Hematopoietic multipotent progenitor cell treated with erythropoietin and hydrocortisone succinate and interleukin-3 and kit ligand, for 17 days (in vitro differentiated cells): ENCODE measurements around the gene CAPN5.

Source experiments
- DNase-seq: peaks from one replicate; pipeline ENCODE4 v3.0.0-alpha.2; 2015; ENCODE audit warnings: low spot score

CAPN5 gene

DNA sequence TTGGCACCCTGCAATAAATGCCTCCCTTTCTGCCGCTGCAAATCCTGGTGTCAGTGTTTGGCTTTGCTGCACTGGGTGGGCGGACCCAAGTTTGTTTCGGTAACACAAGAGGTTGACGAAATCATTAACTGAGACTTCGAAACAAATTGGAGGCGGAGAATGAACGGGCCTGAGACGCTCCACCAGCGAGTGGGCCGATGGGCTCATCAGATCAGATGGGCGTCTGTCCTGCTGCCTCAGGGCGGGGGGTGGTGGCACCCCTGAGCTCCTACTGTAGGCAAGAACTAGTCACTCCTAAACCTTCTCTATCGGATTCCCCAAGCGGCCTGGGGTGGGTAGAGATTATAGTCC, 918 bp upstream of the CAPN5 start:
- DNase-seq, result peak; percentile 58

DNA sequence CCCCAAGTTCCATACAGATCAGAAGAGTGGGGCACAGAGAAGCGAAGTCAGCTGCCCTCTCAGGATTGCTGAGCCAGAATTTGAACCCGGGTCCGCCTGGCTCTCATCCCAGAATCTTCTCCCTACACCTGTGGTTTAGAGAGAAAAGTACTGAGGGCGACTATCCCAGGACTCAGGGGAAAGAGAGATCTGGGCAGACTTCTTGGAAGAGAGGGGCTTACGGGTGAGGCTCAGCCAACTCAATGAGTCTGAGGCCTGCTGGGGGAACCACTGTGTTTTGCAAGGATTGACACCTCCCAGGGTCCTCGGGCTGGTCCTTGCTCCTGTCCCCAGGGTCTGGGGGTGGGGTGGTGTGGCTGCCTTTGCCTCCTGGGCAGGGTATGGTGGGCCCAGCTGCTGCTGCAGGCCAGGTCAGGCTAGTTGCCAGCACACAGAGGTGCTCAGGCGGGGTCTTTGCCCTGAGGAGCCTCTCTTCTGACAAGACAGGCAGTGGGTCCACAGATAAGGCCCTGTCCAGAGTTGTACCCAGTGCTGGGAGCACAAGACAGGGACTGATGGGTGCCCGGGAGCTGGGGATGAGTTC, 1.2 kb downstream of the CAPN5 start:
- DNase-seq, result no peak

DNA sequence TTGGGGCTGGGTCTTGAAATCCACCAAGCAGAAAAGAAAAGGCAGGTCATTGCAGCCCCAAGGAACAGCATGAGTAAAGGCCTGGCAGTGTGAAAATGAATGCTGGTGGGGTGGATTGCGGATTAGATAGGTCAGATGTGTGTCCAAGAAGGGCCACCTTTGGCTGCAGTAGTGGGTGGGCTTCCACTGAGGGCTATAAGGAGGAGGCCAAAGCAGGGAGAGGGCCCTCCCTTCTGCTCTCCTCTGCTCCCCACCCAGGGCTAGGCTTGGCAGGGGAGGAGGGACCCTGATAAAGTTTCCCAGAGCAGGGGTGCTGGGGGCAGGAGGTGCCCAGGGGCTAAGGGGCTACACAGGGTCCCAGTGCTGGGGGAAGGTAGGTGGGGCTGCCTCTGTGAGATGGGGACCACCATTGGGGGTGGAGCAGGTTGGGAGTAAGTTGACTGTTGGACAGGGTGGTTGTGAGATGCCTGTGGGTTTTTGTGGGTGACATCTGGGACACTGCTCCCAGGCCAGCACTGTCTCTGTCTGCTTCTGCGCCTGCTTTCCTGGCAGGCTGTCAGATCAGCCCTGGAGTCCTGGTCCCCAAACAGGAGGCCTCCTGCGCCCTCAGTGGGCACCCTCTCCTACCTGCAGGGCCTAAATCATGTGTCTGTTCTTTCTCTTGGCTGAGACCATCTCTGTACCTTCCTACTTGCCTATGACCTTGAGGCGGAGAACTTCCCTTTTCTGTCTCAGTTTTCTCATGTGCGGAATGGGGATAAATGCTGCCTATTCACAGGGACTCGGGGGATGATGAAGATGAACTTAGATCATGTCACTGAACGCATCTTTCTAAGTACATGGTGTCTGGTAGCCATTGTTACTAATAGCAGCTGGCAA, 1.9 kb downstream of the CAPN5 start:
- DNase-seq, result no peak

DNA sequence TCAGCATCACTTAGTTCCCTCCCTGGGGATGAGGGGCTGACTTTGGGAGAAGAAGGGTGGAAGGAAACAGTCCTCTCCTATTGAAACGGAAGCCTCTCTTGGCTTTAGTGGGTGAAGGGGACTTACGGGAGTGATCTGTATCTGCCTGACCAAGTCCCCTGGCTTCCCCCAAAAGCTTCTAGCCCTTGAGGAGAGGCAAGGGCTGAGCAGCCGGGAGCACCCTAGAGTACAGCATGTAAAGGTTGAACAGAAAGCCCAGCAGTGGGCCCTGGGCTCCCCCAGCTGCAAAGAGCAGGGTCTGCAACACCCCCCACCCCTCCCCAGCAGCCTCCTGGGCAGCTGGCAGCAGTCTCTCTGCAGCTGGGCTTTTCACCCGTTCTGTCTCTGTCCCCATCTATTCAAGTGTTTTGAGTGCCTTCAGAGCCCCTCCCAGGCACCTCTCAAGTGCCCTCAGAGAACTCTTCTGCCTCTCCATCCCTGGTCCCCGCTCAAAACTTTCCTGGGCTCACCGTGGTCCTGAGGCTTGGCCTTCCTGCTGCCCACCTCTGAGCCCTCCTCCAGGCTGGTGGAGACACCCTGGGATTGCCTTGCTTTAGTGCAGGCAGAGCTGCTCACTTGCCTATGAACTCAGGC, 2.7 kb downstream of the CAPN5 start:
- no peak for DNase-seq

DNA sequence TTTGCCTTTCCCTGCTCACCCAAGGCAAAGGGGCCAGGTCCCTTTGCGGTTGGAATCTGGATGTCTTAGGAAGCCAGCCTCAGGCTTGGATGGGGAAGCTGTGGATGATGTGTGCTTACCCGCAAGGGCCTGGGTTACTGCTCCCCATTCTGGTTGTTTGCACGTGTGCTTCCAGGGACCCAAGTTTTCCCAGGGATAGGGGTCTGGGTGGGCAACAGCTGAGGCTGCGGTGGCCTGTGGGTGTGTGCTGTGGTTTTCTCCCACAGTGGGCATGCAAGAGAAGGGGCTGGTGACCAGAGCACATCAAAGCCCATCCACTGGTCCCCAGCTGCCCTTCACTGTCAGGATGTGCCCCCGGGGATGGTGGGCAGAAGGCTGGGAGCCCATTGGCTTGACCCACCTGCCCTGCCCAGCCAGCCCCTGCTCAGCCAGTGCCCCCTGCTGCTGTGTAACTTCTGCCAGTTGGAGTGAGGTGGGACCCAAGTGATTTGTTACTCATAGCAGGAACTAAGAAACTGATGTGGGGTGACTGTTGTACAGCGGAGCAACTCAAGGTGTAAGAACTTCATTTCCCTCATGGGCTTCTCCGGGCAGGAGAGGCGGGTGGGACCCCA, 3.3 kb downstream of the CAPN5 start:
- DNase-seq, result no peak

DNA sequence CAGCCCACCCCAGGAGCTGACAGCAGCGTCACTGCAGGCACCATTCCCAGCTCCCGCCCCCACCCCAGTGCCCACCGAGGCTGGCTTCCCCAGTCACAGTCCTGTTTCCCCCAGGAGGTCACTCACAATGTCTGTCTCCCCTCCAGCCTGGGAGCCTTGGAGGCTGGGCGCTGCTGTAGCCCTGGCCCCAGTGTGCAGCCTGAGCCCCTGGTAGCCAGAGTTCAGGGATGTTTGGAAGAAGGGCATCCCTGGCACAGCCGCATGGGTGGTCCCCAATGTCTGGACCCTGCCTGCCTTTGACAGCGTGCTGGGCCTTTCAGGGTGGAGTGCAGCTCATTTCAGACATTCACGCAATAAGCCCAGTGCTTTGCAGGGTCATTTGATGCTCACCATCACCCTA, 4.3 kb downstream of the CAPN5 start:
- no peak for DNase-seq

DNA sequence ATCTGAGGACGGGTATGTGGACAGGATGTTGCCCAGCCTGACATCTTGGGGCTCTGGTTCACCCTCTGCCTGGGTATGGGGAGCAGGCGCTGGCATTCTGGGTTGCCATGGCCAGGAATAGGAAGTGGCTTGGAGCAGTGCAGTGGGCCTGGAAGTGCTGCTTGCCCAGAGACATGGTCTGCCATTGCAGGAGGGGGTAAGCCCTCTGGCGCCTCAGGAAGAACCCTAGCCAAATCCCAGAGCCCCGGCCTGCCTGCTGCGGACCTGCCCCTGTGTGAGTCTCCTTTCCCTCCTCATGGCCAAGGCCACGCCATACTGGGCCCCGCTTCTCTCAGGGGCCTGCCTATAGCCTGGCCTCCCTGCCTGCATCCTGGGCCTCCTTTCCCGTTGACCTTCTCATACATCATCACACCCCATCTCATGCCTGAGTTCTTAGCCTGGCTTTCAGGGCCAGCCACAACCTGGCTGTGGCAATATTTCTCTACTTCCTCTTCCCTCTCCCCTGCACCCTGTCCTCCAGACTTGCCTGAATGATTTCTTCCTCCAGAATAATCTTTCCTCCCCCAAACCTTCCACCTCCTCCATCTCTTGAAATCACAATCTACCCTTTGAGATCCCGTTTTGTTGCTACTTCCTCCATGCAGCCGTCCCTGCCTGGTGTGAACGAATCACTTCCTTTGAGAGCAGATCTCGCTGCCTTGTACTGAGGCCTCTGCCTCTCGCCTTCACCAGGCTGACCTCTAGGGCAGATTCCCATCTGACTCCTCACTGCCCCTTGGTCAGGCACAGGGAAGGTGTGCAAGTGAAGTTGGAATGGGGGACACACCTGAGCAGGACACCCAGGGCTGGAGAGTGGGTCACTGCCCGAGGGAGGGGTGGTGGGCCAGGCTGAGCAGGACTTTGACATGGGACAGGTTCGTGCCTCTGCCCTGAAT, 5.2 kb downstream of the CAPN5 start:
- DNase-seq, result no peak

DNA sequence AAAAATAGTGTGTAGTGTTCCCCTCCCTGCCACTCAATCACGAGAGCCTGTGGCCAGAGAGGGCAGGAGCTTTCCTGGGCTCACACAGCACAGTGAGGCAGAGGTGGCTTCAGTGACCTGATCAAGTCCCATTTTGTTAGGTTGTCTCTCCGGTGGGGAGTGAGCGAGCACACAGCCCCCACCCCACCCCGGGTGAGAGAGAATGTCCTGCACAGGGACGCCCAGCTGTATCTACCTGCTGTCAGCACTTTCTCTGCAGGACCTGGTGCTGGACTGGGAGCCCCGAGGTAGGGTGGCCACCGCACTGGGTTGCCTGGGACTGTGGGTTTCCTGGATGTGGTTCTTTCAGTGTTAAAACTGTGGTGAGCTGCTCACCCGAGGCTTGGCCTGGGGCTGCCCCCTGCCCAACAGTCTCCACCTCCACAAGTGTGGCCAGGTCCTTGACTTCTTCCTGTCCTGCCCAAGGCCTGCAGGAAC, 6.1 kb downstream of the CAPN5 start:
- no peak for DNase-seq

DNA sequence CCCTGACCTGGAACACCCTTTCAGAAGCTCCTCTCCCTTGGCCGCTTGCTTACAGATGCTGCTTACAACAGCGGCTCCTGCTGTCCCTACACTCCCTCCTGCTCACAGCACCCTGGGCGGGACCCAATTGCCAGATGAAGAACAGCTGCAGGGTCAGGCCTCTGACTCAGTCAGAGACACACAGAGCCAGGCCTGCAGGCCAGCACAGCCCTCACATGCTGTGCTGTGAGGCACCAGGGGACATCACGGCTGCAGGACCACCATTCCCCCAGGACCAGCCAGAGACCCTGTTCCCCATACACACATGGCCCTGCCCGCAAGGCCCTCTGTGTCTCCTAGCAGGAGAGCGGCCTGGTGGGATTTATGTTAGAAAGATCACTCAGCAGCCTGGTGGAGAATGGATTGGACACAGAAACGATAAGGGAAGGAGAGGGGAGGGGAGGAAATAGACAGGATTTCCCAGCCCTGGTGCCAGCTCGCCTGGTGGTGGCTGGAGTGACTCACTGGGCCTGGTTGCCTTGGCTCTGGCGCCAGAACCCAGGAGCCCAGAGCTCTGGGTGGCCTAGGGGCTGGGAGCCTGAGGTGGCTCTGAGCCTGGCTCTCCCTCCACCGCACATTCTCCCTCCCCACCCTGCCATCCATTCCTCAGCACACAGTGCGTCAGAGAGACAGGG, 6.7 kb downstream of the CAPN5 start:
- DNase-seq, result peak; percentile 43

DNA sequence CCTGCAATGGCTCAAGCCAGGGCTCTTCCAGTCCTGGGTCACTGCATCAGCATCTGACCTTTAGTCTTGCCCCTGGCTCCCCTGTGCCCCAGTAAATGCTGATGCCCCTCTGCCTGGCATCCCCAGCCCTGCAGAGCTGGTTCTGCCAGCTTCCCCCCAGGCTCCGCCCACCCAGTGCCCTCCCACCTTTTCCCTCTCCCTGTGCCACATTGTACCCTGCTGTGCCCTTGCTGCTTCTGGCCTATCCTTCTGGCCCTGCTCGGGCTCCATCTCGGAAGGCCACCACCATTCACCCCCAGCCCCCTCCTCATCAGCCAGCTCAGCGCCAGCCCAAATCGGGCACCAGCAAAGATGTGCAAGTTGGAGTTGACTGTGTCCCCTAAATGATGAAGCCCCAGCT, 7.4 kb downstream of the CAPN5 start:
- DNase-seq, result no peak

DNA sequence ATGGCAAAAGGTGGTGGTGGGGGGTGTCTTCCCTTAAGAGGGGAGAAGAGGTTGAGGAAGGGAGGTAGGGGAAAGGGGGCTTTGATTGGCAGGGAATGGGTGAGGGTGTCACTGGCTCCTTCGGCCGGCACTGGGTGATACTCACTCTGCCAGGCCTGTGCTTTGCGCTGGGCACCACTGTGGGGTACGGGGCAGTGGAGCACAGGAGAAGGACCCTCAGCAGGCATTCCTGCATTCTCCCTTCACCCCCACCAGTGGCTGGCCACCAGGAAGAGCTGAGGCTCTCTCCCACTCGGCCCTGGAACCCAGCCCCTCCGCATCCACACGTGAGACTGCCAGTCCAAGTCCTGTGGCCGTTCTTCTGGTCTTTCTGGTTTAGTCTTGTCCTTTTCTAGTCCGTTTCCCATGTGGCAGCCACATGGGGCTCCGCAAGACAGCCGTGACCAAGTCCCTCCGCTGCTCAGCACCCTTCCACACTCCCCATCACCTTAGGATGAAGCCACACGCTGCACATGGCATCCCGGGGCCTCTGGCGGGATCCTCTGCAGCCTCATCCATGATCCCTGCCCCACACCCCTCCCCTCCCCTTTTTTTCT, 8.0 kb downstream of the CAPN5 start:
- DNase-seq, result no peak

DNA sequence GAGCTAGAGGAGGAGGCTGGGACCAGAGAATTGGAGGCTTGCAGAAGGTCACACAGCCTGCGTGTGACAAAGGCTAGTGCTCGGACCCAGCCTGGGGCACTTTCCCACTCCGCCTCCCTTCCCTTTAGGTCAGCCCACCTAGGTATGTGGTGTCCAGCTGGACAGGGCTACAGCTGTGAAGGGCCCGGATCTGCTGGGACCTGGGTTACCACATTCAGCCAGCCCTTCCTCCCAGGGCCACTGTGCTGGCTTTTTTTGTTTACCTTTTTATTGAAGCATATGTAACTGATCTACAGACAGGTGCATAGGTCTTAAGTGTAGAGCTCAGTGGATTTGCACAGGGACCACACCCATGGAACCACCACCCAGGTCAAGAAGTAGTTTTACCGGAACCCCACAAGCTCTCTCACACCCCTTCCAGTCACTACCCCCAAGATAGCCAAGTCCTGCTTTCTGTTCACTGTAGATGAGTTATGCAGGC, 8.7 kb downstream of the CAPN5 start:
- no peak for DNase-seq

DNA sequence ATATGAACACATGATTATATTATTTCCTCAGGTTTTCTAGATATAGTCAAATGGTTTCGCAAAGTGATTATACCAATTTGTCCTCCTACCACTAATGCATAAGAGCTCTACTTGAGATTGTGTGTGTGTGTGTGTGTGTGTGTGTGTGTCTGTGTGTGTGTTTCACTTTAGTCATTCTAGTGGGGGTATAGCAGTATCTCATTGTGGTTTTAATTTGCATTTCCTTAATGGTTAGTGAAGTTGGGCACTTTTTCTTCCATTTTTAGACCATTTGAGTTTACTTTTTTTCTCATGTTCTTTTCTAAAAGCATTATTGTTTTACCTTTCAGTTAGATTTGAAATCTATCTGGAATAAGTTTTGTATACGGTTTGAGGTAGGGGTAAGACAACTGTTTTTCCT, 12.9 kb downstream of the CAPN5 start:
- no peak for DNase-seq

DNA sequence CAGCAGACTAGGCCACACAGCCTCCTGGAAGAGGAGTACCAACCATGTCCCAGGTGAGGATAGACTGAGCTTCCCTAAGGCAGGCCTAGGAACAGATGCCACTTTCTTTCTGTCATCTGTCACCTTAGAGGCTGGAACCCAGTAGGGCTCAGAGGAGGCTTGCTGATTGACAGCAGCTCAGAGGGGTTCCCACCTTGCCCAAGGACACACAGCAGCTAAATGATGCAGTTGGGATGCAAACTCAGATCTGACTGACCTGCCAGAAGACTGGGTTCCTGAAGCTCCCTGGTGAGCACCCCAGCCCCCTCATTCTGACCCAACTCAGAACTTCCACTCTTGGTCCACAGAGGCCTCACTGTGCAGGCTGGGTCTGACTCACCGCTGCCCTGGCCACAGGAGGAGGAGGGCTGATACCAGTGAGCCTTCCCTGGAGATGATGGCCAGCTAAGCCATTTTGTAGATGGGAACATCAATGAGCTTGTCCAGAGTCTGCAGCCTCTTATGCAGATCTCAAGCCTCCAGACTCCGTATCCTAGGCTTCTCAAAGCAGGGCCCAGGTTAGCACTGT, 14.0 kb downstream of the CAPN5 start:
- DNase-seq, result no peak

DNA sequence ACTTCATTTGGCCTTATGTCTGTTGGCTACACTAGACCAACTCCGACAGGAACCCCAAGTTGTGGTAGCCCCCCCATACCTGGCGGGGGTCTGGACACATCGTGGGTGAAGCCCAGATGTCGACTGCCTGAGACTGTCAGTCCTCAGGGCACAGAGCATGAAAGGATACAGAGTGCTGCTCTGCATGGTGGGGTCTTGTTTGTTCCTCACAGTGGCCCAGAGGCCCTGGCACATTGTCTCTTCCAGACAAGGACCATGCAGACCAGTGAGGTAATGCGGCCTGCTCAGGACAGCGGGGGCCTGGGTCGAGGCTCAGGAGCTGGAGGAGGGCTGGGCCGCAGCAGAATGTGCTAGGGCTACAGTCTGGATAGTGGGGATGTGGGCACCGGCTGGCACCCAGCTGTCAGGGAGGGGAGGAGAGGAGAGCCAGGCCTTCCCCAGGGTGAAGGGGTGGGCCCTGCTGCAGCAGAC, 14.6 kb downstream of the CAPN5 start:
- no peak for DNase-seq

DNA sequence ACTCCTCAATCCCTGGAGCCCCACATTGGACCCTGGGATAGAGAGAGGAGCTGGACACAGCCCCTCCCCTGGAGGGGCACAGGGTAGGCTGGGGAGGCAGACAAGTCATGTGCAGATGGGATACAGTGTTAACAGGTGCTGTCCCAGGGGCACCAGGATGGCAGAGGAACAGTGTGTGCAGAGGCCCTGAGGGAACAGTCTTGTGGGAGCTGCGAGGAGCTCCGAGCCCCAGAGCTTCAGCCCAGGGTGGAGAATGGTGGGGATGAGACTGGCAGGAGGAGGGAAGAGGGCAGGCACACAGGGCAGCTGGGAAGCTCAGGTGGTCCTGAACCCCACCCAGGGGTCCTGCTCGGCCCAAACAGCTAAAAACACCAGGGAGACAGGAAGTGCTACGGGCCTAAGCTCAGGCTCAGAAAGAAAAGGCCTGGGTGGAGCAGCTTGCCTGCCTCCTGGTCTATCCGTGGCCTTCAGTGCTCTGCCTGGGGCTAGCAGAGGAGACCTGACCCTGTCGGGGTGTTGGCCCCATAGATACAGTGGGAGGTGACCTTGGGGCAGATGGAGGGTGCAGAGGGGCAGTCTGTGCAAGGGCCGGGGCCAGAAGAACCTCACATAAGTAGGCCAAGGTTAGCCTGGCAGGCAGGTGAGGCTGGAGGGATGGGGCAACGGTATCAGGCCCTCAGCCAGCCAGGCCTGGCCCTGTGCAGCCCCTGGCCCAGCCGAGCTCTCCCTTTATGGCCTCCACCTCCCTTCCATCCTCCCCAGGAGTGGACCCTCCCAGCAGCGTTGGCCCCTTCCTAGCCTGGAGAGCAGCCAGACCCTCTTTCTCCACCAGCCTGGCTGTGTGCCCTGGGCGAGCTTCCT, 15.4 kb downstream of the CAPN5 start:
- DNase-seq, result peak; percentile 26

DNA sequence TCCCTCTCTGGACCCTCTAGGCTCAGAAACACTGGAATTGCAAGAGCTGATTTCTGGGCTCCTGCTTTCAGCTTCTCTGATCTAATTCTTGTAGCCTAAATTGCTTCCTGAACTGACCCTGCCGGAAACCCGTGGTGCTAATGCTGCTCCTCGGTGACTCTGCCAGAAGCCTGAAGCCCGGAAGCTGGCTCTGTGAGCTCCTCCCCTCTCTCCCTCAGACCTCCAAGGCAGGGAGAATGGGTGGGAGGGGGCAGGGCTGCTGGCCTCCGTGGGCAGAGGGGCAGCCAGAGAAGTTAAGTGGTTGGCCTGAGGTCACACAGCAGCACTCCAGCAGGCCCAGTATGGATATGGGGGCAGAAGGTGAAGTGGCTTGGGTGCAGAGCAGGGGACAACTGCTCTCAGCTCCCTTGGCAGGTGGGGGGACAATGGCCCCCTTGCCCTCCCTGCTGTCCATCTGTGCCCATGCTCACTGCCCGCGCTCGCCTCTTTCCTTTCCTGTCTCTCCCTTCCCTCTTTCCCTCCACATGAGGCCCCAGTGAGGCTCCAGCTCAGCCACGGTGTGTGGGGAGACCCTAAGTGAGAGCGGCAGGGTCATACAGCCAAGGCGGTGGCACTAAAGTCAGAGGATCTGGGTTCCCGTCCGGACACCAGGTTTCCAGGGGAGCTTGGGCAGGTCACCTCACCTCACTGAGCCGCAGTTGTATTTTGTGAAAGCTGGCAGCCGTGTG, 16.2 kb downstream of the CAPN5 start:
- peak; percentile 34 for DNase-seq

DNA sequence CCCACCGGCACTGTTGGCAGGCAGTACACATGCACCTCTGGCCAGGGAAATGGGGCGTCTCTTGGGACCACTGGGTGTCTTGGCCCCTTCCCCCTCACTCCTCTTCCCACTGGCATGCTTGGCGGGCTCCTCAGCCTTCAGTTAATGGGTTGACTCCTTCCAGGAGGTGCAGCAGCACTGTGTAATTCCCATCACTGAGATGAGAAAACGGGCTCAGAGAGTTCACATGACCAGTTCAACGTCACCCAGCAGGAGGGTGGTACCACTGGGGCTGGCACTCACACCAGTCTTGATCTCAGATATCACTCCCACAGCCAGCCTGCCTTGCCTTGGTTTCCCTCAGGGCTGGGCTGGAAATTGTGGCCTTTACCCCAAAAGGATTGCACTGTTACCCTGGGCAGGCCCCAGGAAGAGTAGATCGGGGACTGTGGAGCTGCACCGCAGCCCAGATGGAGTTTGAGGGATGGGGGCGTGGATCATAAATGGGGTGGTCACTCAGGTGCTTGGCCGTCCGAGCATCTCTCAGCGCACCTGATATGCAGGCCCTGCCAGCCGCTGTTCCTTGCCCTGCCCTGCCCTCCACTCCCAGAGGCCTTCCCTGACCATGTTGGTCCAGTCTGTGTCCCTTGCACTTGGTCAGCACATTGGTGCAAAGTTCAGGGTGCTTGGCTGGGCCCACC, 16.9 kb downstream of the CAPN5 start:
- peak; percentile 73 for DNase-seq
